GM18498 (cell line): ENCODE data around the gene UGDH.

Experiments
- ATAC-seq: cut with Tn5 transposase; IDR thresholded peaks from one replicate; pipeline ENCODE4 v1.9.1; 2021; ENCODE audit warnings: mild to moderate bottlenecking, moderate library complexity; ENCODE audit not compliant: unreplicated experiment

The UGDH gene

GRCh38 chr4:39456946-39457763, 70.1 kb downstream of the UGDH start:
- no peak for ATAC-seq

- ATAC-seq, result no peak
Measured at GRCh38 chr4:39455486-39455885, 71.8 kb downstream of the UGDH start.

- no peak for ATAC-seq
Measured at GRCh38 chr4:39453738-39454137, 73.5 kb downstream of the UGDH start.

- no peak for ATAC-seq
Measured at GRCh38 chr4:39452860-39453587, 74.2 kb downstream of the UGDH start.

- no peak for ATAC-seq
Measured at GRCh38 chr4:39452153-39452859, 74.9 kb downstream of the UGDH start.

- ATAC-seq, result no peak
Measured at GRCh38 chr4:39451423-39452023, 75.7 kb downstream of the UGDH start.

GRCh38 chr4:39450618-39451017, 76.6 kb downstream of the UGDH start:
- no peak for ATAC-seq
